Ovary (tissue), 9 donors: ENCODE results near the gene CCL21. TPM values are rescaled to one million over a fixed set of nuclear protein-coding genes. Genes with fewer than 3 reads are reported as not detected.

Source experiments
- DNase-seq, 5 donors: peaks; one replicate each; pipeline ENCODE4 v3.0.0-alpha.2; 2019 to 2020
- H3K27ac ChIP-seq, 2 donors: fragments of 200-600 bp; one replicate each; pipeline versions ENCODE4 v1.5.1 to v1.8.0; 2019 to 2022
- H3K27me3 ChIP-seq: fragments of 200-600 bp; one replicate; pipeline ENCODE4 v1.8.0; 2022
- H3K36me3 ChIP-seq: fragments of 200-600 bp; sonication (generic); one replicate; pipeline ENCODE4 v1.5.1; 2019
- H3K4me1 ChIP-seq: one replicate; pipeline ENCODE4 v1.8.1; 2013; ENCODE audit warnings: mild to moderate bottlenecking, moderate library complexity; ENCODE audit not compliant: insufficient read depth
- H3K4me3 ChIP-seq: fragments of 200-600 bp; sonication (generic); one replicate; pipeline ENCODE4 v1.5.1; 2017
- H3K9me3 ChIP-seq, 2 donors: fragments of 200-600 bp in 1 of 2; sonication (generic) in 1 of 2; one replicate each; pipeline versions ENCODE4 v1.5.1 to v1.8.1; 2013 to 2019; ENCODE audit warnings: mild to moderate bottlenecking in 1 of 2, moderate library complexity in 1 of 2
- EP300 ChIP-seq: sonication (generic); formaldehyde crosslinking; IDR thresholded peaks from one replicate; pipeline ENCODE4 v1.6.1; 2017; ENCODE audit warnings: antibody characterized with exemption
- POLR2A ChIP-seq: fragments of 450-650 bp; IDR thresholded peaks from one replicate; pipeline ENCODE4 v1.6.1; 2017; ENCODE audit warnings: antibody characterized with exemption, mild to moderate bottlenecking, moderate library complexity
- WGBS, 3 donors: extraction: QIAGEN DNeasy Blood & Tissue Kit in 1 of 3; methylation state at CpG; one replicate each; pipeline versions ENCODE4 v1.1.5 to v1.1.7; 2013 to 2017; 5-methylcytosine and 5-hydroxymethylcytosine counted together
- intact Hi-C, 4 donors: fragments of 100-400 bp; cut with DNase I; formaldehyde crosslinking; loops; one replicate each; pipeline versions ENCODE4 v1.11.0 to v1.15.1; 2022 to 2023
- polyA plus RNA-seq, 2 donors: library from polyadenylated mRNA; stranded (reverse); fragments of 200-250 nt in 1 of 2; fragments of 350-450 nt in 1 of 2; fragmentation: Illumina TruSeq in 1 of 2; extraction: RNeasy Lipid Tissue Mini Kit (QIAGEN cat#74804) in 1 of 2; gene quantifications; one replicate each; pipeline ENCODE4 v1.2.3, GENCODE V29; 2013 to 2014
- total RNA-seq, 7 donors: library from RNA; depleted of rRNA in 2 of 7; stranded (reverse); fragments of >200 nt in 2 of 7; fragmentation: NEBNext Ultra II Directional in 3 of 7; extraction: Animal tissue kit (Norgen Biotek cat#: 25700) in 3 of 7; gene quantifications; one replicate each; pipeline versions ENCODE4 v1.1.0 to v1.2.4, GENCODE V29; 2016 to 2023
- TF ChIP-seq, protein P1 (sequence below), 3 donors: fragments of 450-650 bp in 2 of 3; fragments of 200-600 bp in 1 of 3; IDR thresholded peaks; one replicate each; pipeline versions ENCODE4 v1.5.1 to v1.8.0; 2016 to 2022; ENCODE audit warnings: antibody characterized with exemption in 3 of 3, mild to moderate bottlenecking in 1 of 3
- donor health status: DM: no; HTN: no; CAD: no; lungs with moderate emphysema.
- donor health status: DM: no; HTN: no; CAD: no.
- donor health status: Bipolar disorder and iron deficiency.
- donor health status: DM: yes; HTN: yes; CAD: no.
- donor health status: DM: no; HTN: no; CAD: no.
- donor health status: DM: yes; HTN: yes; CAD: no.

The CCL21 gene
- total and polyA plus RNA-seq, 9 donors, result 1.5 to 83.6 (median 34.2) TPM

DNA sequence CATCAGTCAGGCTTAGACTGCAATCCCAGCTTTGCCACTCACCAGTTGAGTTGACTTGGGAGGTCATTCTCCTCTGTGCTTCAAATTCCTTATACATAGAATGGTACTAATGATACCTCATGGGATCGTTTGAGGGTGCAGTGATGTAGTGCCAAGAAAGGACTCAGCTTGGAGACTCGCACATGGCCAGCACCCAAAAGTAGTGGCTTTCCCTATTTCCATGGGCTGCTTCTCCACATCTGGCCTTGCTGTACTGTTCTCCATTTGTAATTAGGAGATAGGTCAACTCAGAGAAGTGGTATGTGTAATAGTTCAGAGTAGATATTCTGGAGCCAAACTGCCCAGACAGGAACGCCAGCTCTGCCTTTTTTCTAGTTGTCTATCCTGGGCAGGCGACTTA is 24.3 kb downstream of the CCL21 start:
- H3K36me3 ChIP-seq, result no peaks in the 10 kb centered on the region
- DNase-seq, result no peak
- no peak overlapping the region for H3K4me3 ChIP-seq
- no peaks in the 10 kb centered on the region for H3K27me3 ChIP-seq
- no peaks in the 10 kb centered on the region for H3K4me1 ChIP-seq
- TF ChIP-seq EP300 (no peak), POLR2A (no peak)
- TF ChIP-seq, protein P1, sequence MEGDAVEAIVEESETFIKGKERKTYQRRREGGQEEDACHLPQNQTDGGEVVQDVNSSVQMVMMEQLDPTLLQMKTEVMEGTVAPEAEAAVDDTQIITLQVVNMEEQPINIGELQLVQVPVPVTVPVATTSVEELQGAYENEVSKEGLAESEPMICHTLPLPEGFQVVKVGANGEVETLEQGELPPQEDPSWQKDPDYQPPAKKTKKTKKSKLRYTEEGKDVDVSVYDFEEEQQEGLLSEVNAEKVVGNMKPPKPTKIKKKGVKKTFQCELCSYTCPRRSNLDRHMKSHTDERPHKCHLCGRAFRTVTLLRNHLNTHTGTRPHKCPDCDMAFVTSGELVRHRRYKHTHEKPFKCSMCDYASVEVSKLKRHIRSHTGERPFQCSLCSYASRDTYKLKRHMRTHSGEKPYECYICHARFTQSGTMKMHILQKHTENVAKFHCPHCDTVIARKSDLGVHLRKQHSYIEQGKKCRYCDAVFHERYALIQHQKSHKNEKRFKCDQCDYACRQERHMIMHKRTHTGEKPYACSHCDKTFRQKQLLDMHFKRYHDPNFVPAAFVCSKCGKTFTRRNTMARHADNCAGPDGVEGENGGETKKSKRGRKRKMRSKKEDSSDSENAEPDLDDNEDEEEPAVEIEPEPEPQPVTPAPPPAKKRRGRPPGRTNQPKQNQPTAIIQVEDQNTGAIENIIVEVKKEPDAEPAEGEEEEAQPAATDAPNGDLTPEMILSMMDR (IDR thresholded peaks at IDR 0.05), result no peak
- no peaks in the 10 kb centered on the region for H3K9me3 ChIP-seq
- no peak overlapping the region for H3K27ac ChIP-seq
- intact Hi-C loops, result no loop called here
- 76 to 95% (median 91%) methylated on average over 4 of the region's 4 CpGs for WGBS, 3 donors

- WGBS, 3 donors, result 93 to 99% (median 96%) methylated on average over 4 of the region's 4 CpGs
These were observed 25.1 kb downstream of the CCL21 start for GRCh38 chr9:34684816-34685215.

DNA sequence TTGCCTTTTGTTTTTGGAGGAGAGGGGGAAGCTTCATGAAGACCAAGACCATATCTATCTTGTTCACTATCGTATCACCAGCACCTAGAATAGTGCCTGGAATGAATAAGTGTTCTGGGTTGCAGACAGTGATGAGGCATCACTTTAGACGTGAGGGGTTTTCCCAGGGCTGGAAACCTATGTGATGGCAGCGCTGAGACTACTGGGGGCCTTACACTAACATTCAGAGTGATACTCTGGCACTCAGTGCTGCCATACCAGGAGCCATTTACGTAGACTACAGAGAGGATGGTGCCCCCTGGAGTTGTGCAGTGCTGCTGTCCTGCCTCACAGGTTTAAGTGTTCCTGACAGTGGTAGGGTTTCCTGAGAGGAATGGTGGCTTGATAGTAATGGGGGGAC is 25.8 kb downstream of the CCL21 start:
- H3K36me3 ChIP-seq, result no peaks in the 10 kb centered on the region
- no peak for TF ChIP-seq POLR2A
- TF ChIP-seq, protein P1 (IDR thresholded peaks at IDR 0.05), result no peak
- no peak for TF ChIP-seq EP300
- intact Hi-C loops, result no loop called here
- H3K27me3 ChIP-seq, result no peaks in the 10 kb centered on the region
- H3K9me3 ChIP-seq, result no peaks in the 10 kb centered on the region
- 87 to 95% (median 94%) methylated on average over 4 of the region's 4 CpGs for WGBS, 3 donors
- H3K27ac ChIP-seq, result no peak overlapping the region
- no peak overlapping the region for H3K4me3 ChIP-seq
- H3K4me1 ChIP-seq, result no peaks in the 10 kb centered on the region
- no peak for DNase-seq

More at GRCh38 chr9:34684816-34685215, 25.1 kb downstream of the CCL21 start:
- no peaks in the 10 kb centered on the region for H3K9me3 ChIP-seq
- H3K27ac ChIP-seq, result no peak overlapping the region
- DNase-seq, result no peak
- no peak for TF ChIP-seq EP300
- TF ChIP-seq, protein P1 (IDR thresholded peaks at IDR 0.05), result no peak
- TF ChIP-seq POLR2A, result no peak
- H3K36me3 ChIP-seq, result no peaks in the 10 kb centered on the region
- no peaks in the 10 kb centered on the region for H3K27me3 ChIP-seq
- intact Hi-C loops, result no loop called here
- no peak overlapping the region for H3K4me3 ChIP-seq
- no peaks in the 10 kb centered on the region for H3K4me1 ChIP-seq

DNA sequence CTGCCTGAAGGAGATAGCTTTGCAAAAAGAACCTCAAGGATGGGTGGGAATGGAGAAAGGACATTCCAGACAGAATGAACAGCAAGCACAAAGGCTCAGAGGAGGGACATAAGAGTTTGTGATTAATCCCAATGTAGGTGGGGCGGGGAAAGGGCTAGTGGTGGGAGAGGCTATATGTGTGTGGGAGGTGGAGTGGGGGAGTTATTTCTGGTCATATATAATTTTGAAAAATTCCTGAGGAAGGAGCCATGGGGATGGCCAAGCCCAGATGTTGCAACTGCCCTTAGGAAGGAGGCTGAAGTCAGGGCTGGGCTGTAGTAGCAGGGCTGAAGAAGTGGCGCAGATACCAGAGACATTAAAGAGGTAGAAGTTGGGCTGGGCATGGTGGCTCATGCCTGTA is 34.1 kb downstream of the CCL21 start:
- DNase-seq, result no peak
- H3K27me3 ChIP-seq, result no peaks in the 10 kb centered on the region
- TF ChIP-seq POLR2A, result no peak
- TF ChIP-seq, protein P1 (IDR thresholded peaks at IDR 0.05), result no peak
- TF ChIP-seq EP300, result no peak
- no peaks in the 10 kb centered on the region for H3K36me3 ChIP-seq
- intact Hi-C loops, result no loop called here
- H3K9me3 ChIP-seq, result no peaks in the 10 kb centered on the region
- H3K4me3 ChIP-seq, result no peak overlapping the region
- no peak overlapping the region for H3K27ac ChIP-seq
- WGBS, 3 donors, result 89 to 98% (median 98%) methylated on average over 2 of the region's 2 CpGs
- H3K4me1 ChIP-seq, result no peaks in the 10 kb centered on the region
